Heart left ventricle (tissue), 16 donors: ENCODE results near the gene FAM131C. TPM values are rescaled to one million over a fixed set of nuclear protein-coding genes. Genes with fewer than 3 reads are reported as not detected.

Source experiments
- ATAC-seq, 4 donors: fragments of 200-7000 bp; cut with Tn5 transposase; one replicate each; pipeline ENCODE4 v1.9.1; 2020 to 2022; ENCODE audit warnings: moderate library complexity in 4 of 4, mild to moderate bottlenecking in 3 of 4, moderate number of reproducible peaks in 1 of 4
- DNase-seq, 5 donors: peaks; one replicate each; pipeline ENCODE4 v3.0.0-alpha.2; 2020
- H3K27ac ChIP-seq, 12 donors: fragments of 200-600 bp; sonication (generic) in 4 of 12; one replicate each; pipeline versions ENCODE4 v1.5.0 to v1.8.0; 2016 to 2022; ENCODE audit warnings: mild to moderate bottlenecking in 2 of 12
- H3K27me3 ChIP-seq, 9 donors: fragments of 200-600 bp; sonication (generic) in 2 of 9; one replicate each; pipeline versions ENCODE4 v1.5.1 to v1.8.0; 2016 to 2022; ENCODE audit warnings: mild to moderate bottlenecking in 3 of 9
- H3K36me3 ChIP-seq, 9 donors: fragments of 200-600 bp; sonication (generic) in 2 of 9; one replicate each; pipeline versions ENCODE4 v1.5.0 to v1.8.0; 2018 to 2022; ENCODE audit warnings: mild to moderate bottlenecking in 2 of 9
- H3K4me1 ChIP-seq, 12 donors: fragments of 200-600 bp; sonication (generic) in 4 of 12; one replicate each; pipeline versions ENCODE4 v1.5.0 to v1.8.0; 2016 to 2022; ENCODE audit warnings: mild to moderate bottlenecking in 3 of 12
- H3K4me3 ChIP-seq, 12 donors: fragments of 200-600 bp; sonication (generic) in 4 of 12; one replicate each; pipeline versions ENCODE4 v1.5.0 to v1.8.0; 2017 to 2022; ENCODE audit warnings: mild to moderate bottlenecking in 9 of 12, moderate library complexity in 4 of 12
- H3K9me3 ChIP-seq, 12 donors: fragments of 200-600 bp; sonication (generic) in 4 of 12; one replicate each; pipeline versions ENCODE4 v1.5.0 to v1.8.0; 2016 to 2022; ENCODE audit warnings: mild to moderate bottlenecking in 1 of 12
- CTCF ChIP-seq, 12 donors: fragments of 200-600 bp; sonication (generic) in 4 of 12; IDR thresholded peaks; one replicate each; pipeline versions ENCODE4 v1.5.0 to v1.8.0; 2018 to 2022; ENCODE audit warnings: antibody characterized with exemption in 12 of 12, mild to moderate bottlenecking in 5 of 12
- POLR2A ChIP-seq, 2 donors: fragments of 450-650 bp; IDR thresholded peaks; one replicate each; pipeline ENCODE4 v1.6.1; 2017; ENCODE audit warnings: antibody characterized with exemption in 2 of 2, mild to moderate bottlenecking in 2 of 2, moderate library complexity in 2 of 2
- WGBS, 4 donors: extraction: QIAGEN DNeasy Blood & Tissue Kit in 2 of 4; methylation state at CpG; one replicate each; pipeline versions ENCODE4 v1.1.5 to v1.1.7; 2013 to 2018; 5-methylcytosine and 5-hydroxymethylcytosine counted together
- intact Hi-C, 10 donors: fragments of 100-400 bp; cut with DNase I; formaldehyde crosslinking; loops; one replicate each; pipeline versions ENCODE4 v1.11.1 to v1.14.2; 2022
- polyA plus RNA-seq, 2 donors: library from polyadenylated mRNA; stranded (reverse); fragments of 200-250 nt; gene quantifications; one replicate each; pipeline ENCODE4 v1.2.3, GENCODE V29; 2013
- total RNA-seq, 9 donors: library from RNA; depleted of rRNA in 2 of 9; stranded (reverse); fragments of >200 nt in 2 of 9; fragmentation: NEBNext Ultra II Directional in 3 of 9; extraction: Animal tissue kit (Norgen Biotek cat#: 25700) in 3 of 9; gene quantifications; one replicate each; pipeline versions ENCODE4 v1.1.0 to v1.2.4, GENCODE V29; 2016 to 2023
- donor health status: ischemic (EF 13 %, LVEDD 7.1; RV severe dilation, severe dysfunction).
- donor health status: healthy with polysubstance abuse.
- donor health status: DM: no; HTN: yes; CAD: no.
- donor health status: DM: no; HTN: no; CAD: no.
- donor health status: ischemic (EF 25% LVEDD 6.9; RV normal size, moderate dysfunction).
- donor health status: ischemic (EF 25% LVEDD 5.7; RV mildly dilated, moderate dysfunction).
- donor health status: healthy.
- donor health status: DM: yes; HTN: yes; CAD: no.
- donor health status: ischemic (EF 35%, LVEDD 5.7; RV mildly dilated, moderate dysfunction).
- donor health status: nonischemic (EF 11% LVEDD 7.7; RV severe dilation, severe dysfunction).
- donor health status: DM: yes; HTN: yes; CAD: no.
- donor health status: PGD.
- donor health status: ischemic (EF 29% LVEDD 5.4; RV normal size, mild dysfunction).
- donor health status: nonischemic (EF 23%, LVEDD 6.1; RV moderate dilation, normal function).

Gene FAM131C
- total and polyA plus RNA-seq, 11 donors = 1.1 to 17.8 (median 3.4) TPM

- TF ChIP-seq POLR2A (IDR thresholded peaks at IDR 0.05) = no peak
- no peak for TF ChIP-seq CTCF (IDR thresholded peaks at IDR 0.05)
- no peaks in the 10 kb centered on the region for H3K36me3 ChIP-seq
- no peaks in the 10 kb centered on the region for H3K9me3 ChIP-seq
- no peak overlapping the region for H3K4me3 ChIP-seq
- no peak for DNase-seq
- peak in 3 of 4 donors; percentile 34 to 70 (median 52) for ATAC-seq
- WGBS, 4 donors = 57 to 81% (median 68%) methylated on average over 17 of the region's 17 CpGs
- no peaks in the 10 kb centered on the region for H3K27me3 ChIP-seq
- intact Hi-C loops = loop anchor here in 2 of 10 donors (5.0 kb wide), 2 partner anchors 34 to 49 kb away; no protein-coding TSS in a partner anchor
- peak overlapping the region in 9 of 12 donors; percentile 21 to 60 (median 30) for H3K27ac ChIP-seq
- peaks cover 0 to 26% (median 12%) of the 10 kb centered on the region in 12 donors for H3K4me1 ChIP-seq
Measured at GRCh38 chr1:16088351-16088911, 15.0 kb upstream of the FAM131C start.

- Histone ChIP-seq H3K9me3 (no peaks in the 10 kb centered on the region), H3K27ac (peak overlapping the region in 9 of 12 donors; percentile 21 to 60 (median 30)), H3K4me1 (peaks cover 0 to 26% (median 12%) of the 10 kb centered on the region in 12 donors), H3K27me3 (no peaks in the 10 kb centered on the region), H3K36me3 (no peaks in the 10 kb centered on the region), H3K4me3 (no peak overlapping the region)
- TF ChIP-seq CTCF (IDR thresholded peaks at IDR 0.05) = no peak
- no peak for TF ChIP-seq POLR2A (IDR thresholded peaks at IDR 0.05)
- intact Hi-C loops = loop anchor here in 2 of 10 donors (5.0 kb wide), 2 partner anchors 35 to 50 kb away; no protein-coding TSS in a partner anchor
- ATAC-seq (no peak), DNase-seq (no peak)
- WGBS, 4 donors = 74 to 81% (median 78%) methylated on average over 7 of the region's 7 CpGs
Measured at GRCh38 chr1:16087733-16088132, 14.3 kb upstream of the FAM131C start.

GRCh38 chr1:16085522-16085921 is 12.1 kb upstream of the FAM131C start:
- H3K4me3 ChIP-seq = no peak overlapping the region
- H3K4me1 ChIP-seq = peaks cover 0 to 40% (median 12%) of the 10 kb centered on the region in 12 donors
- ATAC-seq (peak in 1 of 4 donors; percentile 32), DNase-seq (no peak)
- TF ChIP-seq CTCF (IDR thresholded peaks at IDR 0.05) (no peak), POLR2A (IDR thresholded peaks at IDR 0.05) (no peak)
- H3K27me3 ChIP-seq = no peaks in the 10 kb centered on the region
- H3K27ac ChIP-seq = no peak overlapping the region
- intact Hi-C loops = loop anchor here in 2 of 10 donors (5.0 kb wide), 2 partner anchors 37 to 52 kb away; no protein-coding TSS in a partner anchor
- H3K36me3 ChIP-seq = no peaks in the 10 kb centered on the region
- 59 to 71% (median 63%) methylated on average over 4 to 6 of the region's 6 CpGs for WGBS, 4 donors
- no peaks in the 10 kb centered on the region for H3K9me3 ChIP-seq

GRCh38 chr1:16083486-16083885 is 10.0 kb upstream of the FAM131C start:
- 89 to 95% (median 95%) methylated on average over 5 of the region's 5 CpGs for WGBS, 4 donors
- H3K4me3 ChIP-seq = no peak overlapping the region
- peaks cover 0 to 39% (median 17%) of the 10 kb centered on the region in 12 donors for H3K4me1 ChIP-seq
- H3K27me3 ChIP-seq = no peaks in the 10 kb centered on the region
- H3K9me3 ChIP-seq = no peaks in the 10 kb centered on the region
- no peak overlapping the region for H3K27ac ChIP-seq
- TF ChIP-seq POLR2A (IDR thresholded peaks at IDR 0.05) = no peak
- no peak for TF ChIP-seq CTCF (IDR thresholded peaks at IDR 0.05)
- no peak for ATAC-seq
- no peaks in the 10 kb centered on the region for H3K36me3 ChIP-seq
- intact Hi-C loops = loop anchor here in 9 of 10 donors (2.0 to 5.0 kb wide), 7 partner anchors 64 to 279 kb away; partner anchors contain the start of gene CPLANE2 (in 1 of the 9)
- no peak for DNase-seq
